ENCODE data around the gene FHIT. TPM values are rescaled to one million over a fixed set of nuclear protein-coding genes. Genes with fewer than 3 reads are reported as not detected.

Gene FHIT
- total and polyA plus RNA-seq, 7 donors = 0.98 to 10.4 (median 4.0) TPM

- WGBS, 3 donors = 23 to 34% (median 33%) methylated on average over 3 of the region's 3 CpGs
- intact Hi-C loops (cut with DNase I) = no loop called here
- TF ChIP-seq, protein P1, sequence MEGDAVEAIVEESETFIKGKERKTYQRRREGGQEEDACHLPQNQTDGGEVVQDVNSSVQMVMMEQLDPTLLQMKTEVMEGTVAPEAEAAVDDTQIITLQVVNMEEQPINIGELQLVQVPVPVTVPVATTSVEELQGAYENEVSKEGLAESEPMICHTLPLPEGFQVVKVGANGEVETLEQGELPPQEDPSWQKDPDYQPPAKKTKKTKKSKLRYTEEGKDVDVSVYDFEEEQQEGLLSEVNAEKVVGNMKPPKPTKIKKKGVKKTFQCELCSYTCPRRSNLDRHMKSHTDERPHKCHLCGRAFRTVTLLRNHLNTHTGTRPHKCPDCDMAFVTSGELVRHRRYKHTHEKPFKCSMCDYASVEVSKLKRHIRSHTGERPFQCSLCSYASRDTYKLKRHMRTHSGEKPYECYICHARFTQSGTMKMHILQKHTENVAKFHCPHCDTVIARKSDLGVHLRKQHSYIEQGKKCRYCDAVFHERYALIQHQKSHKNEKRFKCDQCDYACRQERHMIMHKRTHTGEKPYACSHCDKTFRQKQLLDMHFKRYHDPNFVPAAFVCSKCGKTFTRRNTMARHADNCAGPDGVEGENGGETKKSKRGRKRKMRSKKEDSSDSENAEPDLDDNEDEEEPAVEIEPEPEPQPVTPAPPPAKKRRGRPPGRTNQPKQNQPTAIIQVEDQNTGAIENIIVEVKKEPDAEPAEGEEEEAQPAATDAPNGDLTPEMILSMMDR (IDR thresholded peaks at IDR 0.05) = no peak
Measured at GRCh38 chr3:60399292-60399691, 852.0 kb downstream of the FHIT start.

DNA sequence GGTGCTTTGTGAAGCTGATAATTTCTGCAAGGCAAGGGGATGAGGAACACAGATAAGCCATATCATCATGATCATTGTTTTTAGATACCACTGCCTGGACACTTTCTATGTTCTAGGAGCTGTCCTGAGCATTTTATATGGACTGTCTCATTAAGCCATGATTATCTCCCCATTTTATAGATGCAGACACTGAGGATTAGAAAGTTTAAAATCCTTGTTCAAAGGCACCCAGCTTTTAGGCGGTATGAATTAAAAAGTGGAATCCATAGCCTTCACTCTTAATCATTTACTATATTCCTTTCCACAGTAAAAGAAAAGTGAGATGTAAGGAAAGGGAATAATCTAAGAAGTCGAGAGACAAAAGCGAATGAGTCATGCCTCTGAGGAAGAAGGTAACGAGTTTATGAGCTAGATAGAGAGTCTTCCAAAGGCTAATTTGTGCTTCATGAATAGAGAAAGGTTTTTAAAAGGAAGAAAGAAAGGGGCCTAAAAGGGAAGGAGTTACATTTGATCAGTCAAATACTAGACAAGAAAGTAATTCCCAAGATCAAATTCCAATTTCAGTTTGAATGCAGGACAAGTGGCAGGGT lies 856.0 kb downstream of the FHIT start:
- no peak overlapping the region for H3K27ac ChIP-seq
- 91 to 94% (median 92%) methylated on average over 4 of the region's 4 CpGs for WGBS, 3 donors
- no peak overlapping the region for H3K4me3 ChIP-seq
- H3K9me3 ChIP-seq = no peaks in the 10 kb centered on the region
- TF ChIP-seq, protein P1 (IDR thresholded peaks at IDR 0.05) = no peak
- peaks cover 8% of the 10 kb centered on the region for H3K4me1 ChIP-seq
- DNase-seq (no peak), ATAC-seq (no peak)
- H3K27me3 ChIP-seq (ENCODE audit: insufficient read depth in 3 of 3, low read length in 2 of 3) = no peaks in the 10 kb centered on the region
- intact Hi-C loops (cut with DNase I) = no loop called here
- no peaks in the 10 kb centered on the region for H3K36me3 ChIP-seq (ENCODE audit: insufficient read depth in 1 of 2, low read depth in 1 of 2)

More at GRCh38 chr3:60399292-60399691, 852.0 kb downstream of the FHIT start:
- H3K27me3 ChIP-seq (ENCODE audit: insufficient read depth in 3 of 3, low read length in 2 of 3) = no peaks in the 10 kb centered on the region
- ATAC-seq (peak; percentile 84 to 97 (median 92)), DNase-seq (no peak)
- H3K9me3 ChIP-seq = no peaks in the 10 kb centered on the region
- H3K27ac ChIP-seq = peak overlapping the region; percentile 47
- no peaks in the 10 kb centered on the region for H3K36me3 ChIP-seq (ENCODE audit: insufficient read depth in 1 of 2, low read depth in 1 of 2)
- H3K4me3 ChIP-seq = no peak overlapping the region
- H3K4me1 ChIP-seq = peaks cover 8% of the 10 kb centered on the region

GRCh38 chr3:60393946-60394345 lies 857.3 kb downstream of the FHIT start:
- TF ChIP-seq, protein P1 (IDR thresholded peaks at IDR 0.05) = no peak
- H3K27me3 ChIP-seq (ENCODE audit: insufficient read depth in 3 of 3, low read length in 2 of 3) = no peaks in the 10 kb centered on the region
- ATAC-seq = no peak
- no peak overlapping the region for H3K4me3 ChIP-seq
- no peaks in the 10 kb centered on the region for H3K9me3 ChIP-seq
- intact Hi-C loops (cut with DNase I) = no loop called here
- DNase-seq = no peak
- no peaks in the 10 kb centered on the region for H3K36me3 ChIP-seq (ENCODE audit: insufficient read depth in 1 of 2, low read depth in 1 of 2)
- H3K4me1 ChIP-seq = no peaks in the 10 kb centered on the region
- WGBS, 3 donors = 68 to 79% (median 73%) methylated on average over 1 of the region's 1 CpG
- H3K27ac ChIP-seq = no peak overlapping the region

DNA sequence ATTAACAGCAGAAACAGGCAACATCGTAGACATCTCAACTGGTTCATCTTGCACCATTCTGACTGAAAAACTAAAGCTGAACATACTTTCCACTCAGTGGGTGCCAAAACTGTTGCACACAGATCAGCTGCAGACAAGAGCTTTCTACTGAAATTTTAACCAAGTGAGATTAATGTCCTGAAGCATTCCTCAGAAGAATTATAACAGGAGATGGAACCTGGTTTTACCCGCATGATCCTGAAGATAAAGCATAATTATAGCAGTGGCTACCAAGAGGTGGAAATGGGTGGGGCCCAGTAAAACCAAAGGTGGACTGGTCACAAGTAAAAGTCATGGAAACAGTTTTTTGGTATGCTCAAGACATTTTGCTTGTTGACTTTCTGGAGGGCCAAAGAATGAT lies 858.8 kb downstream of the FHIT start:
- 76 to 81% (median 78%) methylated on average over 2 of the region's 2 CpGs for WGBS, 3 donors
- Histone ChIP-seq H3K27ac (no peak overlapping the region), H3K27me3 (ENCODE audit: insufficient read depth in 3 of 3, low read length in 2 of 3) (no peaks in the 10 kb centered on the region), H3K4me1 (no peaks in the 10 kb centered on the region), H3K36me3 (ENCODE audit: insufficient read depth in 1 of 2, low read depth in 1 of 2) (no peaks in the 10 kb centered on the region), H3K9me3 (no peaks in the 10 kb centered on the region), H3K4me3 (no peak overlapping the region)
- no peak for ATAC-seq
- no peak for DNase-seq
- intact Hi-C loops (cut with DNase I) = loop anchor here in 1 of 2 donors (1.0 kb wide), 1 partner anchor 350 kb away; no protein-coding TSS in a partner anchor
- TF ChIP-seq, protein P1 (IDR thresholded peaks at IDR 0.05) = no peak

DNA sequence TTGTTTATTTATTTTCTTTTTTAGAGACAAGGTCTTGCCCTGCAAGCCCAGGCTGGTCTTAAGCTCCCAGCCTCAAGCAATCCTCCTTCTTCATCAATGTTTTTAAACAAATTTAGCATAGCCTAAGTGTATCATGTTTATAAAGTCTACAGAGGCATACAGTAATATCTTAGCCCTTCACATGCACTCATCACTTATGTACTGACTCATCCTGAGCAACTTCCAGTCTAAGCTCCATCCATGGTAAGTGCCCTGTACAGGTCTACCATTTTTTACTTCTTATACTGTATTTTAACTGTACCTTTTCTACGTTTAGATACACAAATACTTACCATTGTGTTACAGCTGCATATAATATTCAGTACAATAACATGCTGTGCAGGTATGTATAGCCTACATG lies 860.0 kb downstream of the FHIT start:
- no peak overlapping the region for H3K4me3 ChIP-seq
- intact Hi-C loops (cut with DNase I) = no loop called here
- H3K36me3 ChIP-seq (ENCODE audit: insufficient read depth in 1 of 2, low read depth in 1 of 2) = no peaks in the 10 kb centered on the region
- no peaks in the 10 kb centered on the region for H3K4me1 ChIP-seq
- TF ChIP-seq, protein P1 (IDR thresholded peaks at IDR 0.05) = no peak
- no peak overlapping the region for H3K27ac ChIP-seq
- ATAC-seq (no peak), DNase-seq (no peak)
- H3K9me3 ChIP-seq = no peaks in the 10 kb centered on the region
- WGBS, 3 donors = 64 to 68% (median 66%) methylated on average over 1 of the region's 1 CpG
- H3K27me3 ChIP-seq (ENCODE audit: insufficient read depth in 3 of 3, low read length in 2 of 3) = no peaks in the 10 kb centered on the region

Data from psoas muscle (tissue), 8 donors.